ENCODE data around the gene FAM114A2. TPM values are rescaled to one million over a fixed set of nuclear protein-coding genes. Genes with fewer than 3 reads are reported as not detected.

Gene FAM114A2
- total RNA-seq, 2 donors from 2014 or later = 8.9 to 31.1 TPM

DNA sequence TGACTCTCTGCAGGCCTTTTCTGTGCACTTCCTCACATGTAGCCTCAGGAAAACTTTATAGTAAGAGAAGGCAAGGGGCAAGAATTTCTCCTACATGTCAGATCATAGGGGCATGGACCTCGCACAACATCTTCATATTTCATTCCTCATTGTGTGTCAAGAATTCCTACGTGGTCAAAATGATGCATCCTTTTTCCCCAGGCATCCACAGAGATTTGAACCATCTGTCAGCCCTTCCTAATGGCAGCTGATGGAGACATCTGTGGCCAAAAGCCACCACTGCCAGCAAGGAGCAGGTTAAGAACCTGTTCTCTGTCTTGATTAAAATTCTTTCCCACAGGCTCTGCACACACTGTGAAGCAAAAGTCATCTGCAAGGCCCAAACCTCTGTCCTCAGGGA lies 42.5 kb upstream of the FAM114A2 start:
- Histone ChIP-seq H3K36me3 (replicated peaks in 1 of 2; ENCODE audit: insufficient read depth in 1 of 2, low read depth in 2 of 2) (no peaks in the 10 kb centered on the region), H3K27me3 (no peaks in the 10 kb centered on the region), H3K27ac (no peak overlapping the region), H3K9me3 (no peaks in the 10 kb centered on the region), H3K4me1 (peaks cover 14% of the 10 kb centered on the region), H3K4me3 (no peak overlapping the region)
- ATAC-seq = no peak
- 76 to 84% methylated on average over 2 of the region's 2 CpGs for WGBS, 2 donors
- TF ChIP-seq, protein P1, sequence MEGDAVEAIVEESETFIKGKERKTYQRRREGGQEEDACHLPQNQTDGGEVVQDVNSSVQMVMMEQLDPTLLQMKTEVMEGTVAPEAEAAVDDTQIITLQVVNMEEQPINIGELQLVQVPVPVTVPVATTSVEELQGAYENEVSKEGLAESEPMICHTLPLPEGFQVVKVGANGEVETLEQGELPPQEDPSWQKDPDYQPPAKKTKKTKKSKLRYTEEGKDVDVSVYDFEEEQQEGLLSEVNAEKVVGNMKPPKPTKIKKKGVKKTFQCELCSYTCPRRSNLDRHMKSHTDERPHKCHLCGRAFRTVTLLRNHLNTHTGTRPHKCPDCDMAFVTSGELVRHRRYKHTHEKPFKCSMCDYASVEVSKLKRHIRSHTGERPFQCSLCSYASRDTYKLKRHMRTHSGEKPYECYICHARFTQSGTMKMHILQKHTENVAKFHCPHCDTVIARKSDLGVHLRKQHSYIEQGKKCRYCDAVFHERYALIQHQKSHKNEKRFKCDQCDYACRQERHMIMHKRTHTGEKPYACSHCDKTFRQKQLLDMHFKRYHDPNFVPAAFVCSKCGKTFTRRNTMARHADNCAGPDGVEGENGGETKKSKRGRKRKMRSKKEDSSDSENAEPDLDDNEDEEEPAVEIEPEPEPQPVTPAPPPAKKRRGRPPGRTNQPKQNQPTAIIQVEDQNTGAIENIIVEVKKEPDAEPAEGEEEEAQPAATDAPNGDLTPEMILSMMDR (IDR thresholded peaks at IDR 0.05) = no peak
- TF ChIP-seq POLR2A (IDR thresholded peaks at IDR 0.05) = no peak
- intact Hi-C loops (cut with DNase I) = no loop called here
- DNase-seq = no peak

DNA sequence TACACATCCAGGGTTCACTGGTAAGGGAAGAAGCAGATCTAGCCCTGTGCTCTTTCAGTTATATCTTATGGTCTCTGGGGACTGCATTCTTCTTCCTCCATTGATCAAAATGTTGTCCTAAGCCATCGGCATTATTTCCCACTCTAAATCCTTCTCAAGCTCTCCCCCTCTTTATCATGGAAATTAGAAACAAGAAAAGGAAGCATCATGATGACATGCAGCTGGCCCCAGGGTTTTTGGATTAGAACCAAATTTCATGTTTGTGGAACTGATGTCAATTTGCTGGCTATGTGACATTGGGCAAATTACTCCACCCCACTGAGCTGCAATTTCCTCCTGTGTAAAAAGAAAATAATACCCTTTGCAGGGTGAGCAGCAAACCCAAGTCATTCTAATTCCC lies 39.6 kb upstream of the FAM114A2 start:
- Histone ChIP-seq H3K4me3 (no peak overlapping the region), H3K27me3 (no peaks in the 10 kb centered on the region), H3K27ac (no peak overlapping the region), H3K4me1 (peaks cover 14% of the 10 kb centered on the region), H3K36me3 (replicated peaks in 1 of 2; ENCODE audit: insufficient read depth in 1 of 2, low read depth in 2 of 2) (no peaks in the 10 kb centered on the region), H3K9me3 (no peaks in the 10 kb centered on the region)
- intact Hi-C loops (cut with DNase I) = no loop called here
- 53 to 56% methylated on average over 1 of the region's 1 CpG for WGBS, 2 donors
- no peak for TF ChIP-seq POLR2A (IDR thresholded peaks at IDR 0.05)
- TF ChIP-seq, protein P1 (IDR thresholded peaks at IDR 0.05) = no peak
- ATAC-seq (no peak), DNase-seq (no peak)

DNA sequence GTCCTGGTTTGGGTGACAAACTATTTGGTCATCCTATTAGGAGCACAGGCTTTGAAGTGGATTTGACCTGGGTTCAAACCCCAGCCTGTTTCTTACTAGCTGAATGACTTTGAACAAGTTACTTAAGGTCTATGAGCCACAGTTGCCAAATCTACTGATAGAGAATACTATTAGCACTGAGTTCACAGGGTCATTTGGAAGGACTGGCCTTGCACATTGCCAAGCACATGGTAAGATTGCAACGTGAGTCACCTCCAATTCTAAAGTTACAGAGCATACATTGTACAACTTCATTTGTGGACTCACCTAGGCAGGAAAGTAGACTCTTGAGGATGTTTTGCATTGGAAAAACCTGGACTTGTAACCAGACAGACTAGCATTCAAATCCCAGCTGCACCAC lies 39.0 kb upstream of the FAM114A2 start:
- H3K9me3 ChIP-seq = no peaks in the 10 kb centered on the region
- no peak overlapping the region for H3K27ac ChIP-seq
- ATAC-seq (peak; percentile 92), DNase-seq (peak; percentile 26 to 70 (median 64))
- TF ChIP-seq, protein P1 (IDR thresholded peaks at IDR 0.05) = no peak
- TF ChIP-seq POLR2A (IDR thresholded peaks at IDR 0.05) = no peak
- peaks cover 14% of the 10 kb centered on the region for H3K4me1 ChIP-seq
- no peaks in the 10 kb centered on the region for H3K36me3 ChIP-seq (replicated peaks in 1 of 2; ENCODE audit: insufficient read depth in 1 of 2, low read depth in 2 of 2)
- WGBS, 2 donors = 8 to 17% methylated on average over 1 of the region's 1 CpG
- intact Hi-C loops (cut with DNase I) = no loop called here
- no peaks in the 10 kb centered on the region for H3K27me3 ChIP-seq
- H3K4me3 ChIP-seq = no peak overlapping the region

DNA sequence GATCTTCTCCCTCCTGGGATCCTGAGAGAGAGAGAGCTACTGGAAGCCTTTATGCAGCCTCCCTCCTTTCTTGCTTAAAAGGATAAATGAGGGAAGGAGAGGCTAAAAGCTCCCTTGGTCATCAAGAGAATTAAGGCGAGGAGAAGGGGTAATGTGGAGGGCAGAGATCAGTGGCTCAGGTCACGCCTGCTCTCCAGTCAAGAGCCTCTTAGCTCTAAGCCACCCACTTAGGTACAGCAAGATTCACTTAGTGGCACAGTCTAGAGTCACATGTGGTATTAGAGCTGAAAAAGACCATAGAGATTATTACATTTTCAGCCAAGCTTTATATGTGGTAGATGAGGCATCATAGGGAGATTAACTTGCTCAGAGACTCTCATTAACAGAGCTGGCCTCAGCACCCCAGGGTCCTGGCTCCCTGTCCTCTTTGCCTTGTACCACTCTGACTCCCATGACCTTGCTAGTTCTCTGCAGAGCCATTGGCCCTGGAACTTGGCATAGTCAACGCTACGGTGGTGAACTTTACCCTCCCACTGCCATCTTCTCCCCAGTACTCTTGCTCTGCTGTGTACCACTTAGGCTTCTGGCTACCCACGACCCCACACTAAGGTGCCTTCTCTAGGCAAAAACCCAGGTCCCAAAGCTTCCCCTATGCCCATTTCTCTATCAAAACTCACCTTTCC lies 37.7 kb upstream of the FAM114A2 start:
- intact Hi-C loops (cut with DNase I) = no loop called here
- Histone ChIP-seq H3K4me1 (peaks cover 14% of the 10 kb centered on the region), H3K4me3 (no peak overlapping the region), H3K27me3 (no peaks in the 10 kb centered on the region), H3K27ac (no peak overlapping the region), H3K36me3 (replicated peaks in 1 of 2; ENCODE audit: insufficient read depth in 1 of 2, low read depth in 2 of 2) (no peaks in the 10 kb centered on the region), H3K9me3 (no peaks in the 10 kb centered on the region)
- TF ChIP-seq, protein P1 (IDR thresholded peaks at IDR 0.05) = no peak
- no peak for TF ChIP-seq POLR2A (IDR thresholded peaks at IDR 0.05)
- ATAC-seq = no peak
- WGBS, 2 donors = 67 to 74% methylated on average over 5 of the region's 5 CpGs
- DNase-seq = no peak

Data from body of pancreas (tissue), 4 donors.